Right atrium auricular region (tissue), 2 donors: ENCODE results near the gene RSPH9. TPM values are rescaled to one million over a fixed set of nuclear protein-coding genes. Genes with fewer than 3 reads are reported as not detected.

Experiments
- DNase-seq: peaks from one replicate; pipeline ENCODE4 v3.0.0-alpha.2; 2019; ENCODE audit warnings: low spot score
- H3K27ac ChIP-seq, 2 donors: fragments of 200-600 bp; sonication (generic); 1 replicate in 1 of 2; 2 replicates in 1 of 2; pipeline ENCODE4 v1.5.1; 2016 to 2019
- H3K27me3 ChIP-seq, 2 donors: fragments of 200-600 bp; sonication (generic); one replicate each; pipeline versions ENCODE4 v1.5.1 to v1.6.0; 2017 to 2019
- H3K36me3 ChIP-seq: fragments of 200-600 bp; sonication (generic); one replicate; pipeline ENCODE4 v1.5.1; 2016
- H3K4me1 ChIP-seq, 2 donors: fragments of 200-600 bp; sonication (generic); one replicate each; pipeline versions ENCODE4 v1.5.1 to v1.6.0; 2017 to 2019
- H3K4me3 ChIP-seq, 2 donors: fragments of 200-600 bp; sonication (generic); 1 replicate in 1 of 2; 2 replicates in 1 of 2; pipeline ENCODE4 v1.5.1; 2017 to 2019; ENCODE audit warnings: mild to moderate bottlenecking in 1 of 2, moderate library complexity in 1 of 2
- H3K9me3 ChIP-seq, 2 donors: fragments of 200-600 bp; sonication (generic); one replicate each; pipeline ENCODE4 v1.5.1; 2019
- total RNA-seq, 2 donors: library from RNA; depleted of rRNA; stranded (reverse); fragments of >200 nt; gene quantifications; one replicate each; pipeline ENCODE4 v1.1.0, GENCODE V29; 2016
- TF ChIP-seq, protein P1 (sequence below), 2 donors: fragments of 200-600 bp; sonication (generic); IDR thresholded peaks; one replicate each; pipeline ENCODE4 v1.5.1; 2019; ENCODE audit warnings: antibody characterized with exemption in 2 of 2

The RSPH9 gene
- total RNA-seq, 2 donors from 2014 or later: 0.12 TPM; not detected in 1

GRCh38 chr6:43616725-43617472, 27.9 kb upstream of the RSPH9 start:
- no peaks in the 10 kb centered on the region for H3K4me1 ChIP-seq
- H3K36me3 ChIP-seq: peaks cover 35% of the 10 kb centered on the region
- no peaks in the 10 kb centered on the region for H3K9me3 ChIP-seq
- H3K27me3 ChIP-seq: no peaks in the 10 kb centered on the region
- no peak overlapping the region for H3K4me3 ChIP-seq
- H3K27ac ChIP-seq: no peak overlapping the region
- TF ChIP-seq, protein P1, sequence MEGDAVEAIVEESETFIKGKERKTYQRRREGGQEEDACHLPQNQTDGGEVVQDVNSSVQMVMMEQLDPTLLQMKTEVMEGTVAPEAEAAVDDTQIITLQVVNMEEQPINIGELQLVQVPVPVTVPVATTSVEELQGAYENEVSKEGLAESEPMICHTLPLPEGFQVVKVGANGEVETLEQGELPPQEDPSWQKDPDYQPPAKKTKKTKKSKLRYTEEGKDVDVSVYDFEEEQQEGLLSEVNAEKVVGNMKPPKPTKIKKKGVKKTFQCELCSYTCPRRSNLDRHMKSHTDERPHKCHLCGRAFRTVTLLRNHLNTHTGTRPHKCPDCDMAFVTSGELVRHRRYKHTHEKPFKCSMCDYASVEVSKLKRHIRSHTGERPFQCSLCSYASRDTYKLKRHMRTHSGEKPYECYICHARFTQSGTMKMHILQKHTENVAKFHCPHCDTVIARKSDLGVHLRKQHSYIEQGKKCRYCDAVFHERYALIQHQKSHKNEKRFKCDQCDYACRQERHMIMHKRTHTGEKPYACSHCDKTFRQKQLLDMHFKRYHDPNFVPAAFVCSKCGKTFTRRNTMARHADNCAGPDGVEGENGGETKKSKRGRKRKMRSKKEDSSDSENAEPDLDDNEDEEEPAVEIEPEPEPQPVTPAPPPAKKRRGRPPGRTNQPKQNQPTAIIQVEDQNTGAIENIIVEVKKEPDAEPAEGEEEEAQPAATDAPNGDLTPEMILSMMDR (IDR thresholded peaks at IDR 0.05): no peak
- peak; percentile 9 for DNase-seq

DNA sequence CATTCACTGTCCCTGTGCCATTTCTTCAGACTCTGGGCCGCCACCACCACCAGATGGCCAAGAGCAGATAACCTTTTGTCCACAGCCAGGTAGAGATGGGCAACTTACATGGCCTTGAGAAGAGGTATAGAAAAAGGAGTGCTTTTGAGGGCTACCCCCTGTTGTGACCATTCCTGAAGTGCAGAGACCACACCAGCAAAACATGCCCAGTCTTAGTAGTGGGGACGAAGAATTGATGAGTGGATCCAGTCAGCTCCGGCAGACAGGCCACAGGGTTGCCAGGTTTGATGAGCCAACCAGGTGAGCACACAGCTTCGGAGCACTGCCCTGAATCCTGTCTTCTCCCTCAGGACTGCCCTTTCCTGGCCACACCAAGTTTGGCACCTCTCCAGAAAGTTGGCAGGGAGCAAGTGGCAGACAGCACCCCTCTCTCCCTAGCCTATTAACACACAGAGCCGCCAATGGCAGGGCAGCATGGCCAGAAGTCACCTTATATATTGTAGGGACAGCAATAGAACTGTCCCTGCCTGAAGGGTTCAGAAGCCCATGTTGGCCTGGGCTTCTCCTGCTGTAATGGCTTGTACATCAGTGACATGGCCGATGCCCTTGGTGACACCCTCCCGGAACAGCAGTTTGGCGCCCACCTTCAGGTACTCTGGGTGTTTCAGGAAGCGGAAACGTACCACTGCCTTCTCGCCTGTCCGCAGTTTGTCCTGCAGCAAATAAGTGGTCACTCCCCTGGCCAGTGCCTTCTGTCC, 23.6 kb upstream of the RSPH9 start:
- TF ChIP-seq, protein P1 (IDR thresholded peaks at IDR 0.05): no peak
- H3K36me3 ChIP-seq: peaks cover 62% of the 10 kb centered on the region
- no peaks in the 10 kb centered on the region for H3K27me3 ChIP-seq
- no peak overlapping the region for H3K4me3 ChIP-seq
- H3K4me1 ChIP-seq: peaks cover 0 to 4% of the 10 kb centered on the region in 2 donors
- H3K9me3 ChIP-seq: no peaks in the 10 kb centered on the region
- H3K27ac ChIP-seq: no peak overlapping the region
- no peak for DNase-seq

GRCh38 chr6:43621836-43622180, 23.0 kb upstream of the RSPH9 start:
- no peak overlapping the region for H3K27ac ChIP-seq
- peaks cover 62% of the 10 kb centered on the region for H3K36me3 ChIP-seq
- TF ChIP-seq, protein P1 (IDR thresholded peaks at IDR 0.05): no peak
- H3K27me3 ChIP-seq: no peaks in the 10 kb centered on the region
- no peaks in the 10 kb centered on the region for H3K9me3 ChIP-seq
- DNase-seq: no peak
- no peak overlapping the region for H3K4me3 ChIP-seq
- peaks cover 0 to 10% of the 10 kb centered on the region in 2 donors for H3K4me1 ChIP-seq

DNA sequence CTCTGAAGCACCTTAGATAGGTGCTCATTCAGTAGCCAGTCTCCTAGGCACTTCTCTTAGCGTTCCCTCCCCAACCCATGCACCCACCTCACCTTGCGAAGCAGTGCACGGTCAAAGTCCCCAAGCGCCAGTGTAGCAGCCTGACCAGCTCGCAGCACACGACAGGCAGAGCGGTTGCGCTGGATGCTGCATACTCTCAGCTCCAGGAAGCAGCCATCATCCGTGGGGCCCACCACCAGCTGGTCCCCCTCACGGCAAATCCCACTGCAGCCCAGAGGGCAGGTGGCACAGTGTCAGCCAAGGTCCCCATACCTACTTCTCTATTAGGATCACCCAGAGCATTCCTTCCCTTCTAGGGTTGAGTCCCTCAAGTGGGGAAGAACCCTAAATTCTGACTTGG, 22.3 kb upstream of the RSPH9 start:
- TF ChIP-seq, protein P1 (IDR thresholded peaks at IDR 0.05): no peak
- H3K36me3 ChIP-seq: peaks cover 62% of the 10 kb centered on the region
- H3K27ac ChIP-seq: no peak overlapping the region
- H3K4me3 ChIP-seq: no peak overlapping the region
- peaks cover 0 to 17% of the 10 kb centered on the region in 2 donors for H3K4me1 ChIP-seq
- no peak for DNase-seq
- H3K9me3 ChIP-seq: no peaks in the 10 kb centered on the region
- H3K27me3 ChIP-seq: no peaks in the 10 kb centered on the region

- peaks cover 0 to 25% of the 10 kb centered on the region in 2 donors for H3K4me1 ChIP-seq
- DNase-seq: no peak
- H3K36me3 ChIP-seq: peaks cover 62% of the 10 kb centered on the region
- H3K27ac ChIP-seq: no peak overlapping the region
- no peaks in the 10 kb centered on the region for H3K27me3 ChIP-seq
- no peaks in the 10 kb centered on the region for H3K9me3 ChIP-seq
- no peak overlapping the region for H3K4me3 ChIP-seq
- TF ChIP-seq, protein P1 (IDR thresholded peaks at IDR 0.05): no peak
Measured at GRCh38 chr6:43623880-43624785, 20.7 kb upstream of the RSPH9 start.
